Left lung (tissue), 10 donors: Measurements from ENCODE around the gene GLMN. TPM values are rescaled to one million over a fixed set of nuclear protein-coding genes. Genes with fewer than 3 reads are reported as not detected.
"Not testable (repeated sequence)": the region's sequence is repeated elsewhere in the genome, so short reads cannot be mapped to it uniquely, and the experiment has no call there.

ENCODE experiments used
- ATAC-seq: fragments of 200-7000 bp; cut with Tn5 transposase; one replicate; pipeline ENCODE4 v1.9.1; 2020; ENCODE audit warnings: moderate library complexity
- DNase-seq, 4 donors: peaks; one replicate each; pipeline ENCODE4 v3.0.0-alpha.2; 2013 to 2020
- H3K27ac ChIP-seq, 2 donors: fragments of 200-600 bp; sonication (generic) in 1 of 2; one replicate each; pipeline versions ENCODE4 v1.5.0 to v1.8.0; 2020 to 2021
- H3K27me3 ChIP-seq, 2 donors: fragments of 200-600 bp; sonication (generic) in 1 of 2; one replicate each; pipeline versions ENCODE4 v1.5.0 to v1.8.0; 2020 to 2021
- H3K36me3 ChIP-seq, 2 donors: fragments of 200-600 bp; sonication (generic) in 1 of 2; one replicate each; pipeline versions ENCODE4 v1.5.0 to v1.8.0; 2020 to 2021
- H3K4me1 ChIP-seq, 2 donors: fragments of 200-600 bp; one replicate each; pipeline ENCODE4 v1.8.0; 2021
- H3K4me3 ChIP-seq, 2 donors: fragments of 200-600 bp; sonication (generic) in 1 of 2; one replicate each; pipeline versions ENCODE4 v1.5.0 to v1.8.0; 2020 to 2021; ENCODE audit warnings: mild to moderate bottlenecking in 1 of 2
- H3K9me3 ChIP-seq, 2 donors: fragments of 200-600 bp; sonication (generic) in 1 of 2; one replicate each; pipeline versions ENCODE4 v1.5.0 to v1.8.0; 2020 to 2021
- intact Hi-C, 2 donors: fragments of 100-400 bp; cut with DNase I; formaldehyde crosslinking; loops; one replicate each; pipeline versions ENCODE4 v1.11.2 to v1.14.2; 2022
- polyA plus RNA-seq, 6 donors: library from polyadenylated mRNA; unstranded; fragments of 120-200 nt; gene quantifications; one replicate each; pipeline ENCODE4 v1.2.1, GENCODE V29; 2013; ENCODE audit not compliant: insufficient read length in 6 of 6
- total RNA-seq, 2 donors: library from RNA; stranded (reverse); fragmentation: NEBNext Ultra II Directional; extraction: Animal tissue kit (Norgen Biotek cat#: 25700); gene quantifications; one replicate each; pipeline ENCODE4 v1.2.1, GENCODE V29; 2021
- TF ChIP-seq, protein P1 (sequence below), 2 donors: fragments of 200-600 bp; sonication (generic) in 1 of 2; IDR thresholded peaks; one replicate each; pipeline versions ENCODE4 v1.5.0 to v1.8.0; 2021; ENCODE audit warnings: antibody characterized with exemption in 2 of 2
- donor health status: DM: no; HTN: yes; CAD: no.
- donor health status: DM: no; HTN: no; CAD: no.

GLMN gene
- total and polyA plus RNA-seq, 8 donors: 5.9 to 39.1 (median 27.2) TPM

DNA sequence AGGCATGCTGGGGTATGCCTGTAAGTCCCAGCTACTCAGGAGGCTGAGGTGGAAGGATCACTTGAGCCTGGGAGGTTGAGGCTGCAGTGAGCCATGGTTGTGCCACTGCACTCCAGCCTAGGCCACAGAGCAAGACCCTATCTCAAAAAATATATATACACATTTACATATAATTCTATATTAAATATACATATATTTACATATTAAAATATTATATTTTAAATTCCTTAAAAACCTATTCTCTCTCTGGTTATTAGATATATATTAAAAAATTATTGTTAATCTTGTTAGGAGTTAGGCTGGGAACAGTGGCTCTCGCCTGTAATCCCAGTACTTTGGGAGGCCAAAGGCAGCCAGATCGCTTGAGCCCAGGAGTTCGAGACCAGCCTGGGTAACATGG is 22.7 kb downstream of the GLMN start:
- no peak overlapping the region for H3K27ac ChIP-seq
- H3K36me3 ChIP-seq: peaks cover 0 to 60% of the 10 kb centered on the region in 2 donors
- no peak for ATAC-seq
- no peak overlapping the region for H3K4me3 ChIP-seq
- H3K9me3 ChIP-seq: no peaks in the 10 kb centered on the region
- no peak for DNase-seq
- H3K27me3 ChIP-seq: no peaks in the 10 kb centered on the region
- intact Hi-C loops: no loop called here
- no peaks in the 10 kb centered on the region for H3K4me1 ChIP-seq
- TF ChIP-seq, protein P1, sequence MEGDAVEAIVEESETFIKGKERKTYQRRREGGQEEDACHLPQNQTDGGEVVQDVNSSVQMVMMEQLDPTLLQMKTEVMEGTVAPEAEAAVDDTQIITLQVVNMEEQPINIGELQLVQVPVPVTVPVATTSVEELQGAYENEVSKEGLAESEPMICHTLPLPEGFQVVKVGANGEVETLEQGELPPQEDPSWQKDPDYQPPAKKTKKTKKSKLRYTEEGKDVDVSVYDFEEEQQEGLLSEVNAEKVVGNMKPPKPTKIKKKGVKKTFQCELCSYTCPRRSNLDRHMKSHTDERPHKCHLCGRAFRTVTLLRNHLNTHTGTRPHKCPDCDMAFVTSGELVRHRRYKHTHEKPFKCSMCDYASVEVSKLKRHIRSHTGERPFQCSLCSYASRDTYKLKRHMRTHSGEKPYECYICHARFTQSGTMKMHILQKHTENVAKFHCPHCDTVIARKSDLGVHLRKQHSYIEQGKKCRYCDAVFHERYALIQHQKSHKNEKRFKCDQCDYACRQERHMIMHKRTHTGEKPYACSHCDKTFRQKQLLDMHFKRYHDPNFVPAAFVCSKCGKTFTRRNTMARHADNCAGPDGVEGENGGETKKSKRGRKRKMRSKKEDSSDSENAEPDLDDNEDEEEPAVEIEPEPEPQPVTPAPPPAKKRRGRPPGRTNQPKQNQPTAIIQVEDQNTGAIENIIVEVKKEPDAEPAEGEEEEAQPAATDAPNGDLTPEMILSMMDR (IDR thresholded peaks at IDR 0.05): no peak

DNA sequence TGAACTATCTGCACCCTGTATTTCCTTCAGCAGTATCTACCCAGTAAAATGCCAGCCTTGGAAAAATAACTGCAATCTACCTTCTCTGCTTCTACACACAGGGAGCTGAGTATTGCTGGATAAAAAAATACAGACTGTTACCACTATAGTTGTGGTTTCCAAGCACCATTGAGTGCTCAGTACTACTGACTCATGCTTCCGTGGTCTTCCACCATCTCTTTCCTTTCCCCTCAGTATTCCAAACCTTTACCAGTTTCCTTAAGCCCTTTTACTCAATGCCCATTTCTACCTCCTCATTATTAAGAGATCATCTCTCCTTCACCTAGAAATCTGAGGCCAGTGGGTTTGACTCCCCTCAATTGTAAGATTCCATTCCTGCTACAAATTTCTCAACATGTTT is 23.8 kb downstream of the GLMN start:
- ATAC-seq (no peak), DNase-seq (no peak)
- Histone ChIP-seq H3K36me3 (peaks cover 0 to 57% of the 10 kb centered on the region in 2 donors), H3K4me3 (no peak overlapping the region), H3K4me1 (no peaks in the 10 kb centered on the region), H3K27me3 (no peaks in the 10 kb centered on the region), H3K9me3 (no peaks in the 10 kb centered on the region), H3K27ac (no peak overlapping the region)
- intact Hi-C loops: no loop called here
- TF ChIP-seq, protein P1 (IDR thresholded peaks at IDR 0.05): no peak

DNA sequence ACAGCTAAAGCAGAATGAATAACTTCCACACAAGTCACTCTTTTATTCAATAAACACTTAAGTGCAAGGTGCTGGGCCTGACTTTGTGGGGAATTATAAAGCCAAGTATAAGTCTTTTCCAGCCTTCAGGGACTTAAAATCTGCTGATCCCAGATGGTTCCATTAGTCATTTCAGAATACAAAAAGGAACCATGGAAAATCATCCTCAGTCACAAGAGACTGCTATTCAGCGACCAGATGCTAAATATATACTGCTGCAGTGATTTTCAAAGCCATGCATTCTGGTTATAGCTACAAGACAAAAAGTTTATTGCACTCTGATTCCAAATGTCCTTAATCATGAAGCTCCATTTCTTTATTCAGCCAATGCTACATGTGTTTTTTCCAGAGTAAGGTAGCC is 25.7 kb downstream of the GLMN start:
- no peak for DNase-seq
- ATAC-seq: no peak
- intact Hi-C loops: no loop called here
- TF ChIP-seq, protein P1 (IDR thresholded peaks at IDR 0.05): no peak
- no peaks in the 10 kb centered on the region for H3K9me3 ChIP-seq
- no peaks in the 10 kb centered on the region for H3K27me3 ChIP-seq
- no peak overlapping the region for H3K4me3 ChIP-seq
- peaks cover 0 to 58% of the 10 kb centered on the region in 2 donors for H3K36me3 ChIP-seq
- H3K27ac ChIP-seq: no peak overlapping the region
- no peaks in the 10 kb centered on the region for H3K4me1 ChIP-seq

DNA sequence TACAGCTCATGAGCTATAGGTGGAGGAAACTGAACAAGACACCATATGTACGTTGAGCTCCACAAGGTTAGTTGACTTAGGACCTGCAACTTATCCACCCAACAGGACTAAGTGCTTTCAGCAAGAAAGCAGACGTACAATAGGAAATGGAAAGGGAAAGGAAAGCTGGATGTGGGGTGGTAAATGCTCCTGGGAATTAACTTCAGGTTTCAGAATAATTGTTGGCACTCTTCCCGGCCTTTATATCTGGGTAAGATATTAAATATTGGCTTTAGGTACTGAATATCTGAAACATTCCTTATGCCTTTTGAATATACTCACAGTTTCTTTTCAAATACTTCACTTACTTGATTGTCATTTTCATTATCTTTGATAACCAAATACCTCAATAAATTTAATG is 36.3 kb downstream of the GLMN start:
- TF ChIP-seq, protein P1 (IDR thresholded peaks at IDR 0.05): no peak
- no peak for ATAC-seq
- H3K4me3 ChIP-seq: no peak overlapping the region
- H3K9me3 ChIP-seq: no peaks in the 10 kb centered on the region
- DNase-seq: no peak
- no peak overlapping the region for H3K27ac ChIP-seq
- H3K36me3 ChIP-seq: peaks cover 6 to 63% of the 10 kb centered on the region in 2 donors
- no peaks in the 10 kb centered on the region for H3K4me1 ChIP-seq
- H3K27me3 ChIP-seq: no peaks in the 10 kb centered on the region
- intact Hi-C loops: no loop called here

DNA sequence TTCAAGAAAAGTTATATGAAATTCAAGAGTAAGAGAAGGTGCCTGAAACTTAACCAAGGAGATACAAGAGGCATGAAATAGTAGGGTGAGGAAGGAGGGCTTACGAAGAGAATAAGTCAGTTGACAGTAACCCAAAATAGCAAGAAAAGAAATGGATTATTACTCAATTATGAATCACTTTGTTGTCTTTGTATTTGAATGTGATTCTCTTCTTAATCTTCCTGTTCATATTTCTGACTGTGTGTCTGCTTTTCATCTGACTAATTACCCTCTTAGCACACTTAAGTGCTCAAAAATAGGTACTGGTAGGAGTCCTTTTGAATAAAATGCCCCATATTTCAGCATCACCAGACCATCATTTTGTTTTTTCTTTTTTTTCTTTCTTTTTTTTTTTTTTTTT is 39.4 kb downstream of the GLMN start:
- Histone ChIP-seq H3K4me3 (no peak overlapping the region), H3K4me1 (no peaks in the 10 kb centered on the region), H3K36me3 (peaks cover 6 to 67% of the 10 kb centered on the region in 2 donors), H3K27me3 (no peaks in the 10 kb centered on the region), H3K9me3 (peaks cover 0 to 10% of the 10 kb centered on the region in 2 donors), H3K27ac (no peak overlapping the region)
- TF ChIP-seq, protein P1 (IDR thresholded peaks at IDR 0.05): no peak
- DNase-seq: no peak
- ATAC-seq: no peak
- intact Hi-C loops: no loop called here

GRCh38 chr1:92254714-92255113 is 44.1 kb downstream of the GLMN start:
- H3K4me1 ChIP-seq, H3K27ac ChIP-seq, intact Hi-C loops, H3K4me3 ChIP-seq, ATAC-seq, H3K27me3 ChIP-seq, DNase-seq: not testable (repeated sequence)
- H3K9me3 ChIP-seq: peaks cover 0 to 11% of the 10 kb centered on the region in 2 donors
- H3K36me3 ChIP-seq: peaks cover 0 to 51% of the 10 kb centered on the region in 2 donors
